ENCODE results near the gene CHRND. TPM values are rescaled to one million over a fixed set of nuclear protein-coding genes. Genes with fewer than 3 reads are reported as not detected.

Gene CHRND
- not detected for total RNA-seq
- long read RNA-seq, result 0 reads

GRCh38 chr2:232525791-232526371 lies at the start of gene CHRND:
CHRND (plus strand) TSS chr2:232526160; CDS start chr2:232526216, 56 bp downstream.
- Histone ChIP-seq H3K4me1 (peaks cover 44% of the 10 kb centered on the region), H3K36me3 (no peaks in the 10 kb centered on the region), H3K4me3 (no peak within 1 kb of the TSS), H3K27me3 (ENCODE audit: low read depth) (peaks cover 59% of the 10 kb centered on the region), H3K27ac (replicated peaks) (no peak within 1 kb of the TSS), H3K9me3 (replicated peaks) (no peaks in the 10 kb centered on the region)
- peak; percentile 37 for DNase-seq
- intact Hi-C loops (cut with micrococcal nuclease), result no loop called here
- no peak for TF ChIP-seq CTCF (IDR thresholded peaks at IDR 0.05; ENCODE audit: borderline replicate concordance)

GRCh38 chr2:232476791-232477190 lies 49.2 kb upstream of the CHRND start:
- peaks cover 8% of the 10 kb centered on the region for H3K9me3 ChIP-seq (replicated peaks)
- peaks cover 96% of the 10 kb centered on the region for H3K27me3 ChIP-seq (ENCODE audit: low read depth)
- H3K36me3 ChIP-seq, result no peaks in the 10 kb centered on the region
- no peak for DNase-seq
- H3K4me1 ChIP-seq, result no peaks in the 10 kb centered on the region
- intact Hi-C loops (cut with micrococcal nuclease), result no loop called here
- H3K4me3 ChIP-seq, result no peak overlapping the region
- no peak for TF ChIP-seq CTCF (IDR thresholded peaks at IDR 0.05; ENCODE audit: borderline replicate concordance)
- no peak overlapping the region for H3K27ac ChIP-seq (replicated peaks)

- intact Hi-C loops (cut with micrococcal nuclease), result no loop called here
- Histone ChIP-seq H3K27me3 (ENCODE audit: low read depth) (peaks cover 96% of the 10 kb centered on the region), H3K9me3 (replicated peaks) (no peaks in the 10 kb centered on the region), H3K27ac (replicated peaks) (no peak overlapping the region), H3K4me3 (no peak overlapping the region), H3K36me3 (no peaks in the 10 kb centered on the region), H3K4me1 (no peaks in the 10 kb centered on the region)
- DNase-seq, result no peak
- no peak for TF ChIP-seq CTCF (IDR thresholded peaks at IDR 0.05; ENCODE audit: borderline replicate concordance)
Observed at GRCh38 chr2:232477751-232478510, 48.0 kb upstream of the CHRND start.

DNA sequence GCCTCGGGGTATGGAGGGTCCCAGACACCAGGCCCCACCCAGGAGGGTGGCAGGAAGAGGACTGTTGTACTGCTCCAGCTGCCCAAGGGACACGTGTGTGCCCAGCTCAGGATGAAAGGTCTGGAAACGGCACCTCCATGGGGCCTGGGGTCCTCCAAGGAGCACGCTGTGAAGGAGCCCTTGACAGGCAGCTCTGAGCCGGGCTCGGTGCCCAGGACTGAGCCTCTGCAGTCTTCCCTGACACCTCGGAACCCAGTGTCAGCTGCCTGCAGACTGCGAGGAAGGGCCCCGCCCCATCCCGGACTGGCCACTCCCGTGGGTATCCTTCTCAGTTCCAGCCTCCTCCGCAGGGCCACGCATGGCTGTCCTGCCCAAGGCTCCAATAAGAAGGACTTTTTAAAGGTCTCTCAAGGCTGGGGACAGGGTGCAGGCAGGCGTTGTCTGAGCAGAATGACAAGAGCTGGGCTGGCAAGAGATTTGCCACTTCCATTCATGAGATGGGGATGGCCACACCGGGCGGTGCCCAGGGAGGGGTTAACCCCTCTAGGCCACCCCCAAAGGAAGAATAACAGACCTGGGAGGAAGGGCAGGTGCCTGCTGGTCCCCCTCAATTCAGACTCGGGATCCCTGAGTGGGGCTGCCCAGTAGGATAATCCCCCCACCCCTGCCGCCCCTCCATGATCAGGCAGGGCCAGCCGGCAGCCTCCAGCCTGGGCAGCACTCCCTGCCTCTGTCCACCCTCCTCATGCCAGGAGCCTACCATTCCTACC lies 47.2 kb upstream of the CHRND start:
- no peak for TF ChIP-seq CTCF (IDR thresholded peaks at IDR 0.05; ENCODE audit: borderline replicate concordance)
- Histone ChIP-seq H3K36me3 (no peaks in the 10 kb centered on the region), H3K4me3 (no peak overlapping the region), H3K4me1 (no peaks in the 10 kb centered on the region), H3K27me3 (ENCODE audit: low read depth) (peaks cover 96% of the 10 kb centered on the region), H3K9me3 (replicated peaks) (no peaks in the 10 kb centered on the region), H3K27ac (replicated peaks) (no peak overlapping the region)
- peak; percentile 12 for DNase-seq
- intact Hi-C loops (cut with micrococcal nuclease), result no loop called here

- Histone ChIP-seq H3K4me3 (no peak overlapping the region), H3K27me3 (ENCODE audit: low read depth) (peaks cover 96% of the 10 kb centered on the region), H3K4me1 (no peaks in the 10 kb centered on the region), H3K27ac (replicated peaks) (no peak overlapping the region), H3K36me3 (no peaks in the 10 kb centered on the region), H3K9me3 (replicated peaks) (no peaks in the 10 kb centered on the region)
- peak; percentile 11 for DNase-seq
- no peak for TF ChIP-seq CTCF (IDR thresholded peaks at IDR 0.05; ENCODE audit: borderline replicate concordance)
- intact Hi-C loops (cut with micrococcal nuclease), result no loop called here
Observed at GRCh38 chr2:232479341-232480200, 46.4 kb upstream of the CHRND start.

Measured in left ventricle myocardium inferior (tissue), 1 donor.